Thyroid gland (tissue), 4 donors: ENCODE measurements around the gene MIA.

Experiments
- CTCF ChIP-seq, 6 experiments: fragments of 200-600 bp in 3 of 6; fragments of 450-650 bp in 3 of 6; sonication (generic) in 3 of 6; IDR thresholded peaks; one replicate each; pipeline ENCODE4 v1.5.1; 2016 to 2019; ENCODE audit warnings: antibody characterized with exemption in 6 of 6, mild to moderate bottlenecking in 2 of 6, inconsistent platforms in 1 of 6, moderate library complexity in 1 of 6
- POLR2A ChIP-seq, 2 donors: fragments of 450-650 bp; IDR thresholded peaks; one replicate each; pipeline ENCODE4 v1.6.1; 2017; ENCODE audit warnings: antibody characterized with exemption in 2 of 2, mild to moderate bottlenecking in 2 of 2, moderate library complexity in 1 of 2

- TF ChIP-seq CTCF (IDR thresholded peaks at IDR 0.05) (no peak), POLR2A (IDR thresholded peaks at IDR 0.05) (no peak)
These were observed 34.2 kb downstream of the MIA start for GRCh38 chr19:40809358-40810086.
